HepG2 (cell line): Measurements from ENCODE around the gene OSBPL10. TPM values are rescaled to one million over a fixed set of nuclear protein-coding genes. Genes with fewer than 3 reads are reported as not detected.

Experiments
- ATAC-seq: fragments of 200-7000 bp; cut with Tn5 transposase; 3 replicates; pipeline ENCODE4 v1.9.1; 2020; ENCODE audit warnings: mild to moderate bottlenecking, moderate library complexity
- BruUV-seq: library from RNA; stranded (reverse); fragments of 400-500 nt; replicated peaks from 2 replicates; lab custom pipeline; 2021; lab: Mats Ljungman, UMichigan
- CTCF ChIA-PET: fragments of 300-600 bp; formaldehyde crosslinking; extraction: SDS; loops from one replicate; lab custom pipeline; 2021; ENCODE audit warnings: low total read pairs, inconsistent platforms, low intra/inter-chr PET ratio; lab: Yijun Ruan, JAX
- POLR2A ChIA-PET: fragments of 350-600 bp; sonication (Branson Sonifier 250); formaldehyde crosslinking; loops from one replicate; lab custom pipeline; 2020; ENCODE audit warnings: antibody characterized with exemption, inconsistent platforms; lab: Yijun Ruan, JAX
- DNase-seq: peaks from one replicate; pipeline ENCODE4 v3.0.0-alpha.2; 2015; ENCODE audit warnings: low spot score
- FAIRE-seq: peaks from 3 replicates; lab custom pipeline; 2011; peaks lifted over from hg19 to GRCh38; lab: Jason Lieb, UNC
- H2AFZ ChIP-seq: one replicate; pipeline ENCODE4 v1.6.1; 2011; ENCODE audit warnings: low read length, inconsistent platforms
- H3K27ac ChIP-seq: fragments of 300-600 bp; 3 replicates; pipeline ENCODE4 v1.8.0; 2011; ENCODE audit warnings: mixed run types, mild to moderate bottlenecking, mixed read lengths, low read length, inconsistent platforms; ENCODE audit not compliant: insufficient read depth; ENCODE audit errors: extremely low read length
- H3K27me3 ChIP-seq, 2 experiments: fragments of 200-600 bp in 1 of 2; 2 replicates in 1 of 2; 3 replicates in 1 of 2; pipeline versions ENCODE4 v1.6.0 to v1.8.0; 2011; ENCODE audit warnings: low read length in 2 of 2, mild to moderate bottlenecking in 2 of 2, moderate library complexity in 2 of 2, inconsistent platforms in 1 of 2; ENCODE audit not compliant: insufficient read depth in 2 of 2, control insufficient read depth in 1 of 2
- H3K36me3 ChIP-seq, 2 experiments: fragments of 200-600 bp in 1 of 2; replicated peaks in 1 of 2; 2 replicates in 1 of 2; 3 replicates in 1 of 2; pipeline versions ENCODE4 v1.5.1 to v1.8.0; 2011; ENCODE audit warnings: low read length in 2 of 2, inconsistent platforms in 1 of 2; ENCODE audit not compliant: insufficient read depth in 2 of 2, control insufficient read depth in 1 of 2
- H3K4me1 ChIP-seq: 2 replicates; pipeline ENCODE4 v1.5.1; 2012; ENCODE audit warnings: low read length, inconsistent platforms; ENCODE audit not compliant: insufficient read depth
- H3K4me2 ChIP-seq: 2 replicates; pipeline ENCODE4 v1.6.0; 2011; ENCODE audit warnings: low read depth, low read length, inconsistent platforms
- H3K4me3 ChIP-seq, 3 experiments: fragments of 200-600 bp in 1 of 3; sonication (generic), shearing (Covaris generic) in 1 of 3; replicated peaks in 1 of 3; 2 replicates each; pipeline ENCODE4 v1.5.1; 2011 to 2016; ENCODE audit warnings: low read length in 3 of 3, inconsistent platforms in 2 of 3, low read depth in 2 of 3, mild to moderate bottlenecking in 2 of 3, control low read depth in 1 of 3, mixed read lengths in 1 of 3; ENCODE audit not compliant: insufficient read depth in 1 of 3
- H3K79me2 ChIP-seq: one replicate; pipeline ENCODE4 v1.6.1; 2011; ENCODE audit warnings: low read length, inconsistent platforms; ENCODE audit not compliant: insufficient read depth
- H3K9ac ChIP-seq: 2 replicates; pipeline ENCODE4 v1.6.0; 2011; ENCODE audit warnings: mild to moderate bottlenecking, low read depth, low read length, inconsistent platforms; ENCODE audit not compliant: insufficient read depth
- H3K9me3 ChIP-seq: 2 replicates; pipeline ENCODE4 v1.5.1; 2012; ENCODE audit warnings: mild to moderate bottlenecking, low read length
- H4K20me1 ChIP-seq: 2 replicates; pipeline ENCODE4 v1.6.0; 2011; ENCODE audit warnings: inconsistent platforms, mild to moderate bottlenecking, low read length, moderate library complexity; ENCODE audit not compliant: insufficient read depth
- ARID3A ChIP-seq: IDR thresholded peaks from 2 replicates; pipeline ENCODE4 v1.6.1; 2012; ENCODE audit warnings: low read depth, low read length, improper control_type of control experiment
- KDM3A ChIP-seq: IDR thresholded peaks from 2 replicates; pipeline ENCODE4 v1.6.1; 2018; ENCODE audit warnings: low read depth, missing compliant biosample characterization
- NR2F6 ChIP-seq, 2 experiments: IDR thresholded peaks; 2 replicates each; pipeline ENCODE4 v1.6.1; 2016; ENCODE audit warnings: antibody characterized with exemption in 1 of 2, mild to moderate bottlenecking in 1 of 2
- POGZ ChIP-seq: sonication (generic); formaldehyde crosslinking; IDR thresholded peaks from 2 replicates; pipeline ENCODE4 v1.4.0; 2020; ENCODE audit warnings: mild to moderate bottlenecking, missing genetic modification reagents
- RBM22 ChIP-seq: fragments of 200-400 bp; formaldehyde crosslinking; optimal IDR thresholded peaks from 2 replicates; pipeline ENCODE3; 2017; ENCODE audit warnings: mild to moderate bottlenecking, low read length, moderate library complexity
- SCMH1 ChIP-seq: sonication (generic); formaldehyde crosslinking; IDR thresholded peaks from 2 replicates; pipeline ENCODE4 v1.9.0; 2021; ENCODE audit warnings: missing genetic modification reagents, mild to moderate bottlenecking, borderline replicate concordance
- ZNF567 ChIP-seq: sonication (generic); formaldehyde crosslinking; IDR thresholded peaks from 2 replicates; pipeline ENCODE4 v1.8.1; 2023; ENCODE audit warnings: mild to moderate bottlenecking, missing genetic modification reagents, borderline replicate concordance
- ZNF775 ChIP-seq: sonication (generic); formaldehyde crosslinking; IDR thresholded peaks from 2 replicates; pipeline ENCODE4 v1.4.0; 2020; ENCODE audit warnings: missing genetic modification reagents, mild to moderate bottlenecking, moderate library complexity, borderline replicate concordance
- WGBS: methylation state at CpG from one replicate; pipeline ENCODE4 v1.1.6; 2017; ENCODE audit warnings: low lambda C conversion rate; 5-methylcytosine and 5-hydroxymethylcytosine counted together
- in situ Hi-C: cut with HindIII; loops from 2 replicates; pipeline ENCODE4 v1.10.0; 2017; ENCODE audit warnings: low pct_unique_long_range_greater_than_20kb; ENCODE audit not compliant: extremely low pct_ligation_motif_present
- intact Hi-C: fragments of 100-400 bp; cut with micrococcal nuclease; formaldehyde crosslinking; loops from one replicate; pipeline ENCODE4 v1.10.0; 2022; ENCODE audit not compliant: unreplicated experiment
- polyA plus RNA-seq, 8 experiments: library from polyadenylated mRNA; depleted of rRNA in 3 of 8; stranded (reverse) in 7 of 8; unstranded in 1 of 8; fragments of >200 nt; fragmentation: Illumina TruSeq in 4 of 8; extraction: Trizol in 4 of 8; gene quantifications; 2 replicates each; pipeline versions ENCODE4 v1.2.1 to v1.2.3, GENCODE V29; 2011 to 2016; ENCODE audit warnings: low read depth in 4 of 8, missing spikeins in 1 of 8, mixed read lengths in 1 of 8; ENCODE audit not compliant: insufficient read depth in 1 of 8
- total RNA-seq, 5 experiments: library from RNA; depleted of rRNA; stranded (reverse); fragments of >200 nt; fragmentation: Illumina TruSeq; extraction: Trizol; gene quantifications; 2 replicates each; pipeline ENCODE4 v1.2.3, GENCODE V29; 2016; ENCODE audit warnings: low read depth in 1 of 5
- TF ChIP-seq, protein P1 (sequence below): sonication (generic); formaldehyde crosslinking; IDR thresholded peaks from 2 replicates; pipeline ENCODE4 v1.8.1; 2023; ENCODE audit warnings: mild to moderate bottlenecking, moderate library complexity, missing genetic modification reagents
- TF ChIP-seq, protein P2 (sequence below): sonication (generic); formaldehyde crosslinking; IDR thresholded peaks from 2 replicates; pipeline ENCODE4 v1.9.0; 2022; ENCODE audit warnings: missing genetic modification reagents, mild to moderate bottlenecking, borderline replicate concordance

OSBPL10 gene
- total and polyA plus RNA-seq, 2 of the 13 experiments (the other 11 are each of a cell fraction or from before 2014, with no cell fraction given), result 10.3 to 28.6 TPM

DNA sequence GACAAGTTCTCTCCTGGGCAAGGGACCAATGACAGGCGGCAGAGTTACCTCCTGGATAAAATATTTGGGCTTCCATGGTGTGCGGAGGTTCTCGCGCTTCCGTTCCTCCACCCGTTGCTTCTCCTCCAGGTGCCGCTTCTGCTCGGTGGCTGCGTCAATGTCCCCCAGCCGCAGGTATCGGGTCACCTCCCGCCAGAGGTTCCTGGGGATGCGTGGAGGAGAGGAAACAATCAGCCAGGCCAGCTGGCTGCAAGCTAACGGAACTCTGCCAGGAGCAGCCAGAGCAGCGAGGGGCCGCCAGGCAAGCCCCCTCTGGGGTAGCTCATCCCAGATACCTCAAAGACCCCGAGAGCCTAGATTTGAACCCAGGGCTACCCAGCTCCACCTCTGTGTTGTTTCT is 317.0 kb downstream of the OSBPL10 start:
- TF ChIP-seq RBM22 (peak; percentile 64), ARID3A (no peak)
- CTCF ChIA-PET, result no interaction called here
- in situ Hi-C loops, result no loop called here
- POLR2A ChIA-PET, result no interaction called here
- Histone ChIP-seq H4K20me1 (no peaks in the 10 kb centered on the region), H3K4me1 (peaks cover 14% of the 10 kb centered on the region), H3K9ac (no peak overlapping the region), H3K27me3 (no peaks in the 10 kb centered on the region), H3K4me2 (no peak overlapping the region), H3K4me3 (no peak overlapping the region), H2AFZ (no peak overlapping the region), H3K79me2 (no peaks in the 10 kb centered on the region), H3K9me3 (no peaks in the 10 kb centered on the region), H3K36me3 (peaks cover 15 to 25% of the 10 kb centered on the region in 2 experiments; a peak in 4 of 5 replicates), H3K27ac (no peak overlapping the region)
- ATAC-seq (no peak), DNase-seq (no peak), FAIRE-seq (no peak)
- intact Hi-C loops, result no loop called here
- 99% methylated on average over 14 of the region's 17 CpGs for WGBS
- BruUV-seq, result no TSS peak

DNA sequence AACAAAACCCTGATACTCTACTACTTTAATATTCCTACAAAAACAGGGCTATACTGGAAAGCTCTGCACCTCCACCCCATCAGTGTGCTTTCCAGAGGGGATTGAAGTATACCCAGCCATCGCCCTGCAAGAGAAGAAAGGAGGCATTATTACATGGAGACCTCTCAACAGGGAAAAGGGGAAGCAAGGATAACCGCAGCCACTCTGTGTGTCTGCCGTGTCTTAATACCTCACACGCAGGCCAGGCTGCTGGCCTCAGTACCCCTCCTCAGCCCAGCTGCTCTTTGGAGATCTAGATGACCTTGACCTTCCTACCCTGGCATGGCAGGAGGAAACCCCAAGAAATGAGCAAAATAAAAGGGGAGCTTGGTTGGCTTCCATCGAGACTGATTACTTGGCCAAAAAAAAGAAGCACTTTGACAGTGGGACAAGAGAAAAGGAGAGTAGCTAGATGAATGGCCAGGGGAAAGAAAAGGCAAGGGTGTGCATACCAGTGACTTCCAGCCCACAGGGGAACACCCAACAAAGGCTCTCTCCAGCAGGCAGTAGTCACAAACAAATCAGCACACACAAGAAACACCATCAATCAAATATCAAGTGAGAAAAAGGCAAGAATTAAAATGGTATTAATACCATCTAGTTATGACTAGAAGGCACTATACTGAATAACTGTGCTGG is 318.9 kb downstream of the OSBPL10 start:
- H3K79me2 ChIP-seq, result no peaks in the 10 kb centered on the region
- DNase-seq, result no peak
- intact Hi-C loops, result no loop called here
- no peak overlapping the region for H3K9ac ChIP-seq
- peaks cover 14% of the 10 kb centered on the region for H3K4me1 ChIP-seq
- CTCF ChIA-PET, result no interaction called here
- H3K27ac ChIP-seq, result no peak overlapping the region
- FAIRE-seq, result no peak
- H3K27me3 ChIP-seq, result no peaks in the 10 kb centered on the region
- H3K4me3 ChIP-seq, result no peak overlapping the region
- POLR2A ChIA-PET, result no interaction called here
- in situ Hi-C loops, result no loop called here
- H3K36me3 ChIP-seq, result peaks cover 13 to 19% of the 10 kb centered on the region in 2 experiments; a peak in 3 of 5 replicates
- no peaks in the 10 kb centered on the region for H3K9me3 ChIP-seq
- ATAC-seq, result no peak
- H3K4me2 ChIP-seq, result no peak overlapping the region
- H2AFZ ChIP-seq, result no peak overlapping the region
- WGBS, result 96% methylated on average over 5 of the region's 5 CpGs
- BruUV-seq, result no TSS peak
- no peaks in the 10 kb centered on the region for H4K20me1 ChIP-seq
- TF ChIP-seq, protein P1, sequence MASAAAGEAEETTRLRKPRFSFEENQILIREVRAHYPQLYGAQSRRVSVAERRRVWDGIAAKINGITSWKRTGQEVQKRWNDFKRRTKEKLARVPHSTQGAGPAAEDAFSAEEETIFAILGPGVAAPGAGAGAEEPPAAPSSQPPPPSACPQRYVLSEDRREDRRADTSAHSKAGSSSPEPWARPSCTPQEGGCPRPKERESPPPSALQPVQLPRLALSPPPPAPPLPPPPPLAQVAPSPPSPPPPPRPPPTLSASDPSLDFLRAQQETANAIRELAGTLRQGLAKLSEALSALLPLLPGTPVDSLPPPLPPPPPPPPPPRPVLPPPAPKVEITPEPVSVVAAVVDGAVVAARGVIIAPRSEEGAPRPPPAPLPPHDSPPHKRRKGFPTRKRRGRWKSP (CRISPR knock-in tag), result no peak
- TF ChIP-seq ZNF775, result no peak
- no peak for TF ChIP-seq NR2F6 (IDR thresholded peaks at IDR 0.05)
- no peak for TF ChIP-seq NR2F6 (CRISPR knock-in tag; IDR thresholded peaks at IDR 0.05)
- no peak for TF ChIP-seq SCMH1 (CRISPR knock-in tag)
- no peak for TF ChIP-seq POGZ
- TF ChIP-seq KDM3A, result no peak
- TF ChIP-seq ARID3A, result no peak
- TF ChIP-seq, protein P2, sequence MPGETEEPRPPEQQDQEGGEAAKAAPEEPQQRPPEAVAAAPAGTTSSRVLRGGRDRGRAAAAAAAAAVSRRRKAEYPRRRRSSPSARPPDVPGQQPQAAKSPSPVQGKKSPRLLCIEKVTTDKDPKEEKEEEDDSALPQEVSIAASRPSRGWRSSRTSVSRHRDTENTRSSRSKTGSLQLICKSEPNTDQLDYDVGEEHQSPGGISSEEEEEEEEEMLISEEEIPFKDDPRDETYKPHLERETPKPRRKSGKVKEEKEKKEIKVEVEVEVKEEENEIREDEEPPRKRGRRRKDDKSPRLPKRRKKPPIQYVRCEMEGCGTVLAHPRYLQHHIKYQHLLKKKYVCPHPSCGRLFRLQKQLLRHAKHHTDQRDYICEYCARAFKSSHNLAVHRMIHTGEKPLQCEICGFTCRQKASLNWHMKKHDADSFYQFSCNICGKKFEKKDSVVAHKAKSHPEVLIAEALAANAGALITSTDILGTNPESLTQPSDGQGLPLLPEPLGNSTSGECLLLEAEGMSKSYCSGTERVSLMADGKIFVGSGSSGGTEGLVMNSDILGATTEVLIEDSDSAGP (CRISPR knock-in tag), result no peak
- no peak for TF ChIP-seq ZNF567 (CRISPR knock-in tag)
